Stimulated activated CD4-positive, alpha-beta T cell treated with anti-CD3 and anti-CD28 coated beads, TNF-alpha, amount 100 ng/mL, for 48 hours (primary cell): ENCODE measurements around the gene NGEF.

Experiments
- DNase-seq, 3 donors: peaks; one replicate each; pipeline ENCODE4 v3.0.0-alpha.2; 2020; ENCODE audit warnings: low read depth in 3 of 3

NGEF gene

GRCh38 chr2:232833830-232834229 lies 179.2 kb downstream of the NGEF start:
- no peak for DNase-seq

GRCh38 chr2:232831496-232831895 lies 181.6 kb downstream of the NGEF start:
- no peak for DNase-seq

GRCh38 chr2:232829988-232830387 lies 183.1 kb downstream of the NGEF start:
- DNase-seq: no peak
